ENCODE results near the gene OBSCN.

OBSCN gene

GRCh38 chr1:228277491-228278431 is 69.9 kb downstream of the OBSCN start:
- no peak for DNase-seq (ENCODE audit: low spot score)

GRCh38 chr1:228278432-228278941 is 70.6 kb downstream of the OBSCN start:
- DNase-seq (ENCODE audit: low spot score): no peak

- DNase-seq (ENCODE audit: low spot score): no peak
Measured at GRCh38 chr1:228279011-228279721, 71.3 kb downstream of the OBSCN start.

GRCh38 chr1:228279722-228280105 is 71.9 kb downstream of the OBSCN start:
- DNase-seq (ENCODE audit: low spot score): no peak

- no peak for DNase-seq (ENCODE audit: low spot score)
Measured at GRCh38 chr1:228280106-228280901, 72.5 kb downstream of the OBSCN start.

- DNase-seq (ENCODE audit: low spot score): no peak
Measured at GRCh38 chr1:228280961-228281591, 73.2 kb downstream of the OBSCN start.

GRCh38 chr1:228281631-228282328 is 73.9 kb downstream of the OBSCN start:
- no peak for DNase-seq (ENCODE audit: low spot score)

- peak; percentile 62 for DNase-seq (ENCODE audit: low spot score)
Measured at GRCh38 chr1:228282329-228283042, 74.6 kb downstream of the OBSCN start.

- no peak for DNase-seq (ENCODE audit: low spot score)
Measured at GRCh38 chr1:228283043-228283371, 75.2 kb downstream of the OBSCN start.

GRCh38 chr1:228283476-228284147 is 75.8 kb downstream of the OBSCN start:
- DNase-seq (ENCODE audit: low spot score): no peak

GRCh38 chr1:228284148-228284495 is 76.3 kb downstream of the OBSCN start:
- DNase-seq (ENCODE audit: low spot score): no peak

GRCh38 chr1:228284521-228284920 is 76.7 kb downstream of the OBSCN start:
- no peak for DNase-seq (ENCODE audit: low spot score)

GRCh38 chr1:228285661-228286504 is 78.0 kb downstream of the OBSCN start:
- DNase-seq (ENCODE audit: low spot score): no peak

- DNase-seq (ENCODE audit: low spot score): no peak
Measured at GRCh38 chr1:228286505-228287417, 78.9 kb downstream of the OBSCN start.

GRCh38 chr1:228287541-228288425 is 79.9 kb downstream of the OBSCN start:
- DNase-seq (ENCODE audit: low spot score): no peak

- DNase-seq (ENCODE audit: low spot score): no peak
Measured at GRCh38 chr1:228288536-228289238, 80.8 kb downstream of the OBSCN start.

All from kidney tubule cell (primary cell).